GM15510 (cell line): Measurements from ENCODE around the gene CLSTN1.

Source experiments
- POLR2A ChIP-seq: IDR thresholded peaks from 3 replicates; pipeline ENCODE4 v1.6.1; 2011; ENCODE audit warnings: borderline replicate concordance; ENCODE audit not compliant: insufficient read length; ENCODE audit errors: extremely low read depth

The CLSTN1 gene

DNA sequence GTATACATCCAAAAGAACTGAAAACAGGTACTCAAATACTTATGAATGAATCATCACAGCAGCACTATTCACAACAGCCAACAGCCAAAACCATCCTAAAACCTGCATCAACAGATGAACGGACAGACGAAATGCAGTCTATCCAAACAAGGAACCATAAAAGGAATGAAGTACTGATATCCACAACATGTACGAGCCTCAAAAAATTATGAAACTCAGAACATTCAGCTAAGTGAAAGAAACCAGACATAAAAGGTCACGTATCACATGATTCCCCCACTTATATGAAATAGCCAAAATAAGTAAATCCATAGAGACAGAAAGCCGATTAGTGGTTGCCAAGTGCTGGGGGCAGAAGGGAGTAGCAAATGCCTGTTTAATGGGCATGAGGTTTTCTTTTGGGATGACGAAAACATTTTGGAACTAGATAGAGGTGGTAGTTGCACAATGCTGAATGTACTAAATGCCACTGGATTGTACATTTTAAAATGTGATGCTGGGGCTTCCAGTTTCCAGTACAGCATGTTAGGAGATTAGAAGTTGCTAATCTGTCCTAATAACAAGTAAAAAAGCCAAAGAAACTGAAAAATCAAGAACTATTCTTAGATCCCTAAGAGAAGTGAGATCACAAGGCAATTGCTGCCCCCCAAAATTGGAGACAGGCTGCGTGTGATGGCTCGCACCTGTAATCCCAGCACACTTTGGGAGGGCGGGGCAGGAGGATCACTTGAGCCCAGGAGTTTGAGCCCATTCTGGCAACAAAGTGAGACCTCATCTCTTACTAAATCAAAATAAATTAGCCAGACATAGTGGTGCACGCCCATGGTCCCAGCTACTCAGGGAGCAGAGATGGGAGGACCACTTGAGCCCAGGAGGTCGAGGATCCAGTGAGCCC, 25.3 kb downstream of the CLSTN1 start:
- TF ChIP-seq POLR2A = no peak

DNA sequence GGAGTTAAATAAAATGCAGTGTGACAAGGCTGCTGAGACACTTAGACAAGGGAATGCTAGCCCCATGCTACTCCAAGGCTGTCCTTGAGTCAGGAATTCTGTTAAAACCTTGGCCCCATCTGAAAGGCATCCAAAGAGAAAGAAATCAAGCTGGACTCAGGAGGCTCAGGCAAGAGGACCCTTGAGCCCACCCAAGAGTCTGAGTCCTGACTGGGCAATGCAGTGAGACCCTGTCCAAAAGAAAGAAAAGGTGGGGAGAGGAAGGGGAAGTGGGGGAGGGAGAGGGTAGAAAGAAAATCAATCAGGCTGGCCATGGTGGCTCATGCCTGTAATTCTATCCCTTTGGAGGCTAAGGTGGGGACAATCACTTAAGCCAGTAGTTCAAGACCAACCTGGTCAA, 26.7 kb downstream of the CLSTN1 start:
- TF ChIP-seq POLR2A = no peak

DNA sequence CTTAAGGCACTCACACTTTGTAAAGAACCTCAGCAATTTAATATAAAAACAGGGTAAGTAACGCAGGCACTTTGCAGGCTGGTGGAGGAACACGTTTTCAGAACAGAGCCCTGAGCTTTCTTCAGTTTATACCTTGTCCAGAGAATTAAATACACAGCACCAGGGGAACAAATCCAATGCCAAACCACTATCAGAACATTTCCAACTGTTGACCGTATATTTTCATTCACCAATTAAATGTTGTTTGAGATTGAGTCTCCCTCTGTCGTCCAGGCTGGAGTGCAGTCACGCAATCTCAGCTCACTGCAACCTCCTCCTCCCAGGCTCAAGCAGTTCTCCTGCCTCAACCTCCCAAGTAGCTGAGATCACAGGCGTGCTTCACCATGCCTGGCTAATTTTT, 29.7 kb downstream of the CLSTN1 start:
- no peak for TF ChIP-seq POLR2A

DNA sequence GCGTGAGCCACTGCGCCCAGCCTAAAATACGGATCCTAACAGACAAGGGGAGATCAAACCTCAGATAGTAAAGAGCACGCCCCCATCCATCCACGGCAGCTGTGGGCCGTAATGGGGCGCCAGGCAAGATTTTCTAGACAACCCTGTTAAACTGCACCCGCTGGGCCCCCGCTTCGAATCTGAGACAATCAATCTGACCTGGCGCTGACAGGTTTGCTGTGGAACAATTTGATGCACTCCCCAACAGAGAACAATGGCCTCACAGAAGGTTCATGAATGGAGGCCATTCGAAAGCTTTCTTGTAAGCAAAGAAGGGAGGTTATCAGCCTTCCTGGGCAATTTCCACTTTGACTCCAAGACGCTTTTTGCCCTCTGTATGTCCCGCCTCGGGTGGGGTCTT, 30.5 kb downstream of the CLSTN1 start:
- TF ChIP-seq POLR2A = no peak

DNA sequence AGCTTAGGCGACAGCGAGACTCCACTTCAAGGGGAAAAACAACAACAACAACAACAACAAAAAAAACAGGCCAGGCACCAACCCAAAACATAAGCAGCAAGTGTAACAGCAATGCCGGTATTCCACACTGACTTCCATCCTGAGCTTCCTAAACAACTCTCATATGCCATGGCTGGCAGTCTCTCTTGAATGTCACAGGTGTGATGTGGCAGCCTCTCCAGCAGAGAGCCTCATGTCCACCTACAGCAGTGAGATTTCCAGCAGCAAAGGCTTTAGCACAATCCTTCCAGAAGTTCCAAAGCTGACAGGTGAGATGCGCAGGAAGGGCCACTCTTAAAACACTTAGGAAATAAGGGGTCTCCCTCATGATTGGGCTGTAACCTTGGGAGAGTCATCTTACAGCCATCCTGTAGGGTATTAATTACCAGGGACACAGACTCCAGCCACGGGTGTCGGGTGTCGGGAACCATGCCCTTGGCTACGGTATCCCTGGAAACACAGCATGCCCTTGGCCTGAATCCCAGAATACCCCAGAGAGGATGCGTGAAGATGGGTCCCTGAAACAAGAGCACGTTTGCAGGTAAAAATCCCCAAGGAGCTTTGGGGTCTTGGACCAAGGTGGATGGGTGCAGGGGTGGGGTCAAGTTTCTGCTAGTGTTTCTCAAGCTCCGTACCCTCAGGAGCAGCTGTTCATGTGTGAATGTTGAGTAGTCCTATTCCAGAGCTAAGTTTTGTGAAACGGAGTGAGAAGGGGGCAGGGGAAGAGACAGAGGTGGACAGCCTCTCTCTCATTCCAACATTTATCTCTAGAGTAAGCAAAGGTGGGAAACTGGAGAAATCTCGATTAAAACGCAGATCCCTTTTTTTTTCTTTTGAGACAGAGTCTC, 31.4 kb downstream of the CLSTN1 start:
- no peak for TF ChIP-seq POLR2A

DNA sequence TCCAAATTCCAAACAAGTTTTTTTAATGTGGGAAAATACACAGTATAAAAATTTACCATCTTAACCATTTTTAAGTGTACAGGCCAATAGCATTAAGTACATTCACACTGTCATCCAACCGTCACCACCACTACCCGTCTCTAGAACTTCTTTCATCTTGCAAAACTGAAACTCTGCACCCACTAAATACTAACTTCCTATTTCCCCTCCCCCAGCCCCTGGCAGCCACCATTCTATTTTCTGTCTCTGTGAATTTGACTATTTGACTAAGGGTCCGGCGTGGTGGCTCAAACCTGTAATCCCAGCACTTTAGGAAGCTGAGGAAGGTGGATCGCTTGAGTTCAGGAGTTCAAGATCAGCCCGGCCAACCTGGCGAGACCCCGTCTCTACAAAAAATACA, 36.1 kb downstream of the CLSTN1 start:
- TF ChIP-seq POLR2A = no peak

DNA sequence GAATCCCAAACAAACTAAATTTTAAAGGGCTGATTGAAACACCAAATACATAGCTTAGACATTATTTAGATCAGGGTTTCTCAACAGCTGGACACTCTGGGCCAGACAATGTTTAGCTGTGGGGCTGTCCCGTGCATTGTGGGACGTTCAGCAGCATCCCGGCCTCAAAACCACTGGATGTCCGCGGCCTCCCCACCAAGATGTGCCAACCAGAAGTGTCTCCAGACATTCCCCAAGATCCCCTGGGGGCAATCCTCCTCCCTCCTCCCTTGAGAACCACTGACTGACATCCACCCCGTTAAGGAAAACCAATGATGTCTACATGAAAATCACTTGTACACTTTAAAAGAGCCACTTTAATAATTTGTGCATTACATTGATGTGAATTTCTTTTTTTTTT, 38.4 kb downstream of the CLSTN1 start:
- no peak for TF ChIP-seq POLR2A

DNA sequence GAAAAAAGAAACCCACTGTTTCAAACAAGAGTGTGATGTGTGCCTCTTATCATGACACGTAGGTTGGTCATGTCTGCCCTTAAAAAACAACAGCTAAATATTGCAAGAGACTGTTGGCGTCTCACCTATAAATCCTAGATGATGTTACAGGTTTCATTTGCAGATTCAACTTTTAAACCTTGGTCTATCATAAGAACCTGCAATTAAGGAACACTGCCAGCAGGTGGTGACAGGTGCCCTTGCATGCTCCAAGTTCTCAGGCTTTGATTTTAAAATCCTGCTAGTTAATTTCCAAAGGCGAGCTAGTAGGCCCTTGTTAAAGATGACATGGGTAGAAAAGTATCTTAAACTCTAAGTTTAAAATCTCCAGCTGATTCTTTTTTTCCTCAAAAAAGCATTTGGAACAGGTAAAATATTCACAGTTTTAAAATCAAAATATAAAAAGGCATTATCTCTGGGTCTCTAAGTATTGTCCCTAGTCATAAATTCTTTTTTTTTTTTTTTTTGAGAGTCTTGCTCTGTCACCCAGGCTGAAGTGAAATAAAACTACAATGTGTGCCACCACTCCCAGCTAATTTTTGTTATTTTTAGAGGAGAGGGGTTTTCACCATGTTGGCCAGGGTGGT, 39.1 kb downstream of the CLSTN1 start:
- TF ChIP-seq POLR2A = no peak

DNA sequence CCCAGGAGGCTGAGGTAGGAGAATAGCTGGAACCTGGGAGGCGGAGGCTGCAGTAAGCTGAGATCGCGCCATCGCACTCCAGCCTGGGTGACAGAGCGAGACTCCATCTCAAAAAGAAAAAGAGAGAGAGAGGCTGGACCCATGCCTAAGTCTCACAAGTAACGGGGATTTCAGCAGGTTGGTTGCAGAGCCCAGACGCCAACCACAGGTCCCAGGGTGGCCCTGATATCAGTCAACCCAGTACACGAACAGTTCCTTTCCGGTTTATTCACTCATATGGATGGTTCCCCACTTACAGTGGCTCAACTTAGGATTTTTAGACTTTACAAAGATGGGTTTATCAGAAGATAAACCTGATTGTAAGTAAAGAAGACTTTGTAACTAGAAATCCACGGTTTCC, 40.9 kb downstream of the CLSTN1 start:
- no peak for TF ChIP-seq POLR2A

DNA sequence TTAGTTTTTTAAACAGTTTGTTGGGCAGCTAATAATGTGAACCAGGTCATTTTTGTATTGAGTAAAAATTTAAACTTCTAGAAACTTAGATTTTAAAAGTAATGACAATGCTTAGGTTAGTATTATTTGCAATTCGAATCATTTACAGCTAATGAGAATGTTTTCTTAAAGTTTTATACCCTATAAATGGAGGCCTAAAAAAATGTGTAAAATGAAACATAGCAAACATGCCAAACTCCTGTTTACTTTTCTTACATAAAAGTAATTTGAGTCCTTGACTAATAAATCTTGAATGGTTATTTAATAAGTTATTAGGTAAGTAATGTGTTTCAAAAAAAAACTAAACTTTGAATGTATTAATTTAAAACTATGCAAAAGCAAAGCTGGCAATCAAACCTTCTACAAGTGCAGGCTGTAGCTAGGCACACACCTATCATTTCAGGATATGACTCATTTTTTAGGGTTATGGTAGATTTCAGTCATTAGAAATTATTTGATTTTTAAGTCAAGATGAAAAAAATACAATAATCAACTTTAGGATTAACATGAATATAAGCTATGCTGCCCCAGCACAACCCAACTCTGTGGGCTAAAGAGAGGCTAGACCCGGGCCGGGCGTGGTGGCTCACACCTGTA, 41.5 kb downstream of the CLSTN1 start:
- no peak for TF ChIP-seq POLR2A

DNA sequence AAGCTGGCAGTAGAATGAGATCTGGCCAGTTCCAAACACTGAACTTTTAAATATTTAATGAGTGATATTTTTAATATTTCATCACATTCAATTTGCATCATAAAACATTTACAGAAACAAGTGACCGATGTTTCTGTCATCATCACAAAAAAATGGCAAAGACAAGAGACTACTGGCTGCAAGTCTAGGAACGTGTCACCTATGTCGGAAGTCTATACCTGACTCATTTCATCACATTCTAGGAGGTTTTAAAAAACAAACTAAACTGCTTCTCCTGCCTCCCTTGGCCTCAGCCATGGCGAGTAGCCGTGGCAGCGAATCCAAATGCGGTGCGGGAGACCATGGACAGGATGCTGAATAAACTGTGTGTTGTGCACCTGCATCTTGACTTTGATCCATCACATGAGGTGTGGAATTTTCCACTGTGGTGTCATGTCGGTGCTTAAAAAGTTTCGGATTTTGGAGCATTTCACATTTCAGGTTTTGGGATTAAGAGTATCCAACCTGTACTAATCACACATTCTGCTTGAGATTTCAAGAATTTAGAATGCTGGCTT, 43.1 kb downstream of the CLSTN1 start:
- TF ChIP-seq POLR2A = no peak

DNA sequence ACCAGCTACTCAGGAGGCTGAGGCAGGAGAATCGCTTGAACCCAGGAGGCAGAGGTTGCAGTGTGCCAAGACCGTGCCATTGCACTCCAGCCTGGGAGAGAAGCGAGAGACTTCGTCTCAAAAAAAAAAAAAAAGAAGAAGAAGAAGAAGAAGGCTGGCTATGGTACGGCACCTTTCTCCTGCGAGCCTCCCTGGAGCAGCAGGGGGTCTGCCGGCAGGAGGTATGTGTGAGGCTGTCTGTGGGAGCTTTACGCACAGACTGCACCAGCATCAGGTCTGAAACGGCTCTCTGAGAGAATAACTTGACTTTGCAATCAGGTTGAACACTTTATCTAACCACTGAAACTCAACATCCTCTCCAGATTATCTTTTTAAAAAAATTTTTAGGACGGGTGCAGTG, 44.9 kb downstream of the CLSTN1 start:
- TF ChIP-seq POLR2A = no peak

DNA sequence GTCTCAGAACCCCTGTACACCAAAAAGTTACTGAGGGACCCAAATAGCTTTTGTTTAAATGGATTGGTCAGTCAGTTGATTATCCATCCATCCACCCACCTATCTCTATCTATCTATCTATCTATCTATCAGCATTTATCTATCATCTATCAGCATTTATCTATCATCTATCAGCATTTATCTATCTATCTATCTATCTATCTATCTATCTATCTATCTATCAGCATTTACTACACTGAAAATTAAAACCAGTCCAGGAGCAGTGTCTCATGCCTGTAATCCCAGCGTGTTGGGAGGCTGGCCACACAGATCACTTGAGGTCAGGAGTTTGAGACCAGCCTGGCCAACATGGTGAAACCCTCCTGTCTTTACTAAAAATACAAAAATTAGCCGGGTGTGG, 47.1 kb downstream of the CLSTN1 start:
- TF ChIP-seq POLR2A = no peak
